ENCODE measurements around the gene SH3GL1. TPM values are rescaled to one million over a fixed set of nuclear protein-coding genes. Genes with fewer than 3 reads are reported as not detected.

Gene SH3GL1
- total and polyA plus RNA-seq, 2 donors from 2014 or later: 34.8 to 52.7 TPM

GRCh38 chr19:4376028-4376670 lies 24.2 kb downstream of the SH3GL1 start:
- peak overlapping the region; percentile 32 to 64 for H3K27ac ChIP-seq (ENCODE audit: low read depth in 2 of 2, low read length in 2 of 2)
- DNase-seq (peak in 1 of 5 donors; percentile 43), FAIRE-seq (no peak)
- peaks cover 0 to 70% (median 42%) of the 10 kb centered on the region in 3 donors for H3K4me1 ChIP-seq (ENCODE audit: control insufficient read depth in 2 of 3, insufficient read depth in 2 of 3, low read depth in 1 of 3, low read length in 3 of 3)
- no peaks in the 10 kb centered on the region for H3K27me3 ChIP-seq (ENCODE audit: control insufficient read depth, insufficient read depth, low read length)
- H3K9ac ChIP-seq (ENCODE audit: low read length in 3 of 3): peak overlapping the region in 1 of 3 donors; percentile 26
- H3K9me3 ChIP-seq (ENCODE audit: control insufficient read depth in 2 of 3, insufficient read depth in 1 of 3, low read length in 3 of 3): no peaks in the 10 kb centered on the region
- H3K36me3 ChIP-seq (ENCODE audit: control insufficient read depth in 2 of 3, insufficient read depth in 3 of 3, low read length in 3 of 3): no peaks in the 10 kb centered on the region
- intact Hi-C loops (cut with DNase I): no loop called here
- H3K4me3 ChIP-seq (ENCODE audit: low read length in 3 of 3): no peak overlapping the region
- TF ChIP-seq CTCF (IDR thresholded peaks at IDR 0.05; ENCODE audit: borderline replicate concordance, extremely low read depth, insufficient read depth): no peak

GRCh38 chr19:4375164-4376027 lies 25.0 kb downstream of the SH3GL1 start:
- no peak overlapping the region for H3K4me3 ChIP-seq (ENCODE audit: low read length in 3 of 3)
- peaks cover 0 to 66% (median 42%) of the 10 kb centered on the region in 3 donors for H3K4me1 ChIP-seq (ENCODE audit: control insufficient read depth in 2 of 3, insufficient read depth in 2 of 3, low read depth in 1 of 3, low read length in 3 of 3)
- H3K9ac ChIP-seq (ENCODE audit: low read length in 3 of 3): peak overlapping the region in 1 of 3 donors; percentile 40
- H3K27ac ChIP-seq (ENCODE audit: low read depth in 2 of 2, low read length in 2 of 2): peak overlapping the region; percentile 79 to 89
- FAIRE-seq (no peak), DNase-seq (peak; percentile 76 to 91 (median 79))
- intact Hi-C loops (cut with DNase I): no loop called here
- no peaks in the 10 kb centered on the region for H3K9me3 ChIP-seq (ENCODE audit: control insufficient read depth in 2 of 3, insufficient read depth in 1 of 3, low read length in 3 of 3)
- no peaks in the 10 kb centered on the region for H3K36me3 ChIP-seq (ENCODE audit: control insufficient read depth in 2 of 3, insufficient read depth in 3 of 3, low read length in 3 of 3)
- peak; percentile 5 for TF ChIP-seq CTCF (IDR thresholded peaks at IDR 0.05; ENCODE audit: borderline replicate concordance, extremely low read depth, insufficient read depth)
- no peaks in the 10 kb centered on the region for H3K27me3 ChIP-seq (ENCODE audit: control insufficient read depth, insufficient read depth, low read length)

GRCh38 chr19:4374498-4375163 lies 25.7 kb downstream of the SH3GL1 start:
- peak in 2 of 5 donors; percentile 66 to 94 for DNase-seq
- Histone ChIP-seq H3K4me1 (ENCODE audit: control insufficient read depth in 2 of 3, insufficient read depth in 2 of 3, low read depth in 1 of 3, low read length in 3 of 3) (peaks cover 0 to 65% (median 48%) of the 10 kb centered on the region in 3 donors), H3K36me3 (ENCODE audit: control insufficient read depth in 2 of 3, insufficient read depth in 3 of 3, low read length in 3 of 3) (no peaks in the 10 kb centered on the region), H3K9ac (ENCODE audit: low read length in 3 of 3) (peak overlapping the region in 1 of 3 donors; percentile 40), H3K9me3 (ENCODE audit: control insufficient read depth in 2 of 3, insufficient read depth in 1 of 3, low read length in 3 of 3) (no peaks in the 10 kb centered on the region), H3K27me3 (ENCODE audit: control insufficient read depth, insufficient read depth, low read length) (no peaks in the 10 kb centered on the region), H3K27ac (ENCODE audit: low read depth in 2 of 2, low read length in 2 of 2) (peak overlapping the region; percentile 79 to 89), H3K4me3 (ENCODE audit: low read length in 3 of 3) (no peak overlapping the region)
- intact Hi-C loops (cut with DNase I): no loop called here
- FAIRE-seq: no peak
- TF ChIP-seq CTCF (IDR thresholded peaks at IDR 0.05; ENCODE audit: borderline replicate concordance, extremely low read depth, insufficient read depth): no peak

All from kidney (tissue), 14 donors.